ENCODE data around the gene DRAXIN.

DNA sequence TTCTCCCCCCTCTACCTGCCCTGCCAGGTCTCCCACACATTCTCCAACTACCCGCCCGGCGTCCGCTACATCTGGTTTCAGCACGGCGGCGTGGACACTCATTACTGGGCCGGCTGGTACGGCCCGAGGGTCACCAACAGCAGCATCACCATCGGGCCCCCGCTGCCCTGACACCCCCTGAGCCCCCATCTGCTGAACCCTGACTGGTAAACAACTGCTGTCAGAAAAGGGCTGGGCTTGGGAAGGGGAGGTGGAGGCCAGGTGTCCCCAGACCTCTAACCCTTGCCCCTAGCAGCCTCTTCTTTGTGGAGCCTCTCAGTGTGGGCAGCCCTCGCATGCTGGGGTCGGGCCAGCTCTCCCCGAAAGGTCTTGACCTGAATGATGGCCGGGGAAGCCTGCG, 30.4 kb upstream of the DRAXIN start:
- no peak for TF ChIP-seq EP300 (IDR thresholded peaks at IDR 0.05)
- TF ChIP-seq, protein P1, sequence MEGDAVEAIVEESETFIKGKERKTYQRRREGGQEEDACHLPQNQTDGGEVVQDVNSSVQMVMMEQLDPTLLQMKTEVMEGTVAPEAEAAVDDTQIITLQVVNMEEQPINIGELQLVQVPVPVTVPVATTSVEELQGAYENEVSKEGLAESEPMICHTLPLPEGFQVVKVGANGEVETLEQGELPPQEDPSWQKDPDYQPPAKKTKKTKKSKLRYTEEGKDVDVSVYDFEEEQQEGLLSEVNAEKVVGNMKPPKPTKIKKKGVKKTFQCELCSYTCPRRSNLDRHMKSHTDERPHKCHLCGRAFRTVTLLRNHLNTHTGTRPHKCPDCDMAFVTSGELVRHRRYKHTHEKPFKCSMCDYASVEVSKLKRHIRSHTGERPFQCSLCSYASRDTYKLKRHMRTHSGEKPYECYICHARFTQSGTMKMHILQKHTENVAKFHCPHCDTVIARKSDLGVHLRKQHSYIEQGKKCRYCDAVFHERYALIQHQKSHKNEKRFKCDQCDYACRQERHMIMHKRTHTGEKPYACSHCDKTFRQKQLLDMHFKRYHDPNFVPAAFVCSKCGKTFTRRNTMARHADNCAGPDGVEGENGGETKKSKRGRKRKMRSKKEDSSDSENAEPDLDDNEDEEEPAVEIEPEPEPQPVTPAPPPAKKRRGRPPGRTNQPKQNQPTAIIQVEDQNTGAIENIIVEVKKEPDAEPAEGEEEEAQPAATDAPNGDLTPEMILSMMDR (IDR thresholded peaks at IDR 0.05), result no peak

Measured in suprapubic skin (tissue), 3 donors.